ENCODE results near the gene ENTPD1. TPM values are rescaled to one million over a fixed set of nuclear protein-coding genes. Genes with fewer than 3 reads are reported as not detected.
A peak's percentile ranks its signal among the peaks of the same experiment; 100 is the strongest.

The ENTPD1 gene
- total and polyA plus RNA-seq, 2 experiments from 2014 or later: 0.29 TPM; not detected in 1

DNA sequence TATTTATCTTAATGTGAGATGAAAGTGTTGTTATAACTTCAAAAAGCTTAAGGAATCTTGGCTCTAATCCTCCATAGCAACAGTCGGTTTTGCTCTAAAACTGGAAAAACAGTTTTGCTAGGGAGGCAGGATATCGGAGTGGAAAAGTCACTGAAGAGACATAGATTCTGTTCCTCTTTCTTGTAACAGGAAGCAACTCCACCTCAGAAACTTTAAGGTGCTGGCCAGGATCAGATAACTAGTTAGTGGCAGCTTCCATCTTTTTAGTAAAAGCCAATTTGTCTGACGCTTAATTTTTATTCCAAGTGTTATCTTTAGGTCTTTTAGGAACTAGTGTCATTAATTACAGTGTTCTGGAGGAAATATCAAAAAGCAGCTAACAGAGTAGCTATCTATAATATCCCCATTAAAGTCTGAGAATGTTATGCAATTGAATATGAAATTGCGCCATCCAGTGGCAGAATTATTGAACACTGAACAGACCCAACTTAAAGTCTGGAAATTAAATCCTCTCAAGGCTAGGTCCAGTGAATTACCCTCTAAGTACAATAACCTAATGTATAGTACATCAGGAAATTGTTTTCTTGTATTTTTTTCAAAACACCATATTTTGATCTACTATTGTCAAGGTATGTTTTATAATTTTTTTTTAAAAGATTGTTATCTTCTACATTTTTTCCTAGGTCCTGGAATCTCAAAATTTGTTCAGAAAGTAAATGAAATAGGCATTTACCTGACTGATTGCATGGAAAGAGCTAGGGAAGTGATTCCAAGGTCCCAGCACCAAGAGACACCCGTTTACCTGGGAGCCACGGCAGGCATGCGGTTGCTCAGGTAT, 85.9 kb downstream of the ENTPD1 start:
- in situ Hi-C loops (cut with MboI): no loop called here
- H3K4me2 ChIP-seq (ENCODE audit: unreplicated experiment): no peak overlapping the region
- H3K27ac ChIP-seq: no peak overlapping the region
- DNase-seq: peak; percentile 67
- no peaks in the 10 kb centered on the region for H3F3A ChIP-seq (ENCODE audit: insufficient read depth)
- H3K9ac ChIP-seq: no peak overlapping the region
- no peaks in the 10 kb centered on the region; the same call in 1 of the 2 replicates for H3K27me3 ChIP-seq (replicated peaks; ENCODE audit: insufficient read depth)
- 24% methylated on average over 7 of the region's 7 CpGs for WGBS, 2 experiments (ENCODE audit: low coverage in 1 of 2, low lambda C conversion rate in 2 of 2, missing lambda C conversion rate in 2 of 2)
- no peaks in the 10 kb centered on the region for H3K79me2 ChIP-seq (ENCODE audit: insufficient read depth)
- H3K4me1 ChIP-seq (ENCODE audit: insufficient read depth): no peaks in the 10 kb centered on the region
- no peak overlapping the region for H3K4me3 ChIP-seq
- no peak for TF ChIP-seq EZH2phosphoT487 (IDR thresholded peaks at IDR 0.05; ENCODE audit: insufficient read depth, low read depth)
- TF ChIP-seq EZH2 (IDR thresholded peaks at IDR 0.05; ENCODE audit: insufficient read depth, poor library complexity, severe bottlenecking): no peak
- H3K36me3 ChIP-seq (ENCODE audit: low read depth): no peaks in the 10 kb centered on the region
- no peaks in the 10 kb centered on the region for H3K9me2 ChIP-seq (ENCODE audit: insufficient read depth)
- no peaks in the 10 kb centered on the region for H3K9me3 ChIP-seq (ENCODE audit: low read depth)
- no peaks in the 10 kb centered on the region for H4K20me1 ChIP-seq (ENCODE audit: insufficient read depth)
- H2AFZ ChIP-seq: no peak overlapping the region

DNA sequence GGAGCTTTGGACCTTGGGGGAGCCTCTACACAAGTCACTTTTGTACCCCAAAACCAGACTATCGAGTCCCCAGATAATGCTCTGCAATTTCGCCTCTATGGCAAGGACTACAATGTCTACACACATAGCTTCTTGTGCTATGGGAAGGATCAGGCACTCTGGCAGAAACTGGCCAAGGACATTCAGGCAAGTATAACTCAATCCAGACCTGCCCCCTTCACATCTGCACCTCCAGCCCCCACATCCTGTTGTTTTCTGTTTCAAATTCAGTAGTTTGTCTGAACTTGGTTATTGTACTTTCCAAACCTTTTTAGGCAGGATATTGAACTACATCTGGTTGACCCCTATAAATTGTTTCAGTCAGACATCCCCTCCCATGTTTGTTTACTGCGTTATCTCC, 89.4 kb downstream of the ENTPD1 start:
- in situ Hi-C loops (cut with MboI): no loop called here

DNA sequence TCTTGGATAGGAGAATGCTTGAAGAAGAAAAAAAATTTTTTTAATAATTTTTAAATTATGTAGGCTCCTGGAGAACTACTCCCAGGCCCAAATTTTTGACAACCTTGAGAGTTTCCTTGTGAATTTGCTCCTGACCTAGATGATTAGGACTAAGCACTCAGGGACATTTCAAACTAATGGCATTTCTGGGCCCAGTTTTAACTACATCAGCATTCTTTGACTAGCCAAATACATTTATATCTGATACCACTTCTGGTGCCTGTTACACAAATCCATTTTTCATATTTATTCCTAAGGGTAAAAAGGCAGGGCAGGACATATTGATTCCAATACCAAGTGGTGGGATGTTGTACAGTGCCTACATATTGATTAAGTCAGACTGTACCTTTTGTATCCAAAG, 91.0 kb downstream of the ENTPD1 start:
- Histone ChIP-seq H3K4me1 (ENCODE audit: insufficient read depth) (no peaks in the 10 kb centered on the region), H3K9me2 (ENCODE audit: insufficient read depth) (no peaks in the 10 kb centered on the region), H2AFZ (no peak overlapping the region), H3K36me3 (ENCODE audit: low read depth) (no peaks in the 10 kb centered on the region), H3K27ac (no peak overlapping the region), H3K4me3 (no peak overlapping the region), H4K20me1 (ENCODE audit: insufficient read depth) (no peaks in the 10 kb centered on the region), H3K27me3 (replicated peaks; ENCODE audit: insufficient read depth) (no peaks in the 10 kb centered on the region), H3K9me3 (ENCODE audit: low read depth) (no peaks in the 10 kb centered on the region), H3K9ac (no peak overlapping the region), H3F3A (ENCODE audit: insufficient read depth) (no peaks in the 10 kb centered on the region), H3K79me2 (ENCODE audit: insufficient read depth) (no peaks in the 10 kb centered on the region), H3K4me2 (ENCODE audit: unreplicated experiment) (no peak overlapping the region)
- in situ Hi-C loops (cut with MboI): no loop called here
- no peak for DNase-seq
- TF ChIP-seq EZH2 (IDR thresholded peaks at IDR 0.05; ENCODE audit: insufficient read depth, poor library complexity, severe bottlenecking) (no peak), EZH2phosphoT487 (IDR thresholded peaks at IDR 0.05; ENCODE audit: insufficient read depth, low read depth) (no peak)

More for the DNA sequence above, 89.4 kb downstream of the ENTPD1 start:
- H3F3A ChIP-seq (ENCODE audit: insufficient read depth): no peaks in the 10 kb centered on the region
- H3K9me2 ChIP-seq (ENCODE audit: insufficient read depth): no peaks in the 10 kb centered on the region
- H4K20me1 ChIP-seq (ENCODE audit: insufficient read depth): no peaks in the 10 kb centered on the region
- no peaks in the 10 kb centered on the region for H3K4me1 ChIP-seq (ENCODE audit: insufficient read depth)
- TF ChIP-seq EZH2 (IDR thresholded peaks at IDR 0.05; ENCODE audit: insufficient read depth, poor library complexity, severe bottlenecking) (no peak), EZH2phosphoT487 (IDR thresholded peaks at IDR 0.05; ENCODE audit: insufficient read depth, low read depth) (no peak)
- no peak overlapping the region for H2AFZ ChIP-seq
- no peak overlapping the region for H3K4me3 ChIP-seq
- no peaks in the 10 kb centered on the region for H3K79me2 ChIP-seq (ENCODE audit: insufficient read depth)
- H3K27ac ChIP-seq: no peak overlapping the region
- 33 to 38% methylated on average over 3 of the region's 3 CpGs for WGBS, 2 experiments (ENCODE audit: low coverage in 1 of 2, low lambda C conversion rate in 2 of 2, missing lambda C conversion rate in 2 of 2)
- no peaks in the 10 kb centered on the region for H3K36me3 ChIP-seq (ENCODE audit: low read depth)
- H3K4me2 ChIP-seq (ENCODE audit: unreplicated experiment): no peak overlapping the region
- H3K27me3 ChIP-seq (replicated peaks; ENCODE audit: insufficient read depth): no peaks in the 10 kb centered on the region; the same call in 1 of the 2 replicates
- no peak overlapping the region for H3K9ac ChIP-seq
- H3K9me3 ChIP-seq (ENCODE audit: low read depth): no peaks in the 10 kb centered on the region
- DNase-seq: no peak

DNA sequence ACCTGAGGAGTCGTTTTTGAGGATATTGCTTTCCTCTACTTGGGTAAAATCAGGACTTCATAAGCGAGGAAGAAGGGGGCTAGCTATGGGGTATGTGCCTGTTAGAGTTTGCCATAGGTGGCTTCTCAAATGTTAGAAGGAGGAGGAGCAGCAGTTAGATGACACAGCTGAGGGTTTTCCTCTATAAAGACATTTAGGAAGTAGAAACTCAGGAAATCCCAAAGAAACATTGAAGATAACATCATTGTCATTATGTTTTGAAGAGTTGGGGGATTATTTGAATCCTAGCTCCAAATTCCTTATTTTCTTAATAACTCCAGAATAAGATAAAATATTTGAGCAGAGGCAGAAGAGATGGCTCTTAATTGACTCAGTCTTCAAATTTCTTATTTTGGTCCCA, 92.9 kb downstream of the ENTPD1 start:
- Histone ChIP-seq H3K4me3 (no peak overlapping the region), H3K79me2 (ENCODE audit: insufficient read depth) (no peaks in the 10 kb centered on the region), H3K9me3 (ENCODE audit: low read depth) (no peaks in the 10 kb centered on the region), H3K36me3 (ENCODE audit: low read depth) (no peaks in the 10 kb centered on the region), H3K4me2 (ENCODE audit: unreplicated experiment) (no peak overlapping the region), H3F3A (ENCODE audit: insufficient read depth) (no peaks in the 10 kb centered on the region), H4K20me1 (ENCODE audit: insufficient read depth) (no peaks in the 10 kb centered on the region), H3K27ac (no peak overlapping the region), H3K27me3 (replicated peaks; ENCODE audit: insufficient read depth) (no peaks in the 10 kb centered on the region), H3K4me1 (ENCODE audit: insufficient read depth) (no peaks in the 10 kb centered on the region), H3K9ac (no peak overlapping the region), H3K9me2 (ENCODE audit: insufficient read depth) (no peaks in the 10 kb centered on the region), H2AFZ (no peak overlapping the region)
- no peak for DNase-seq
- in situ Hi-C loops (cut with MboI): no loop called here
- TF ChIP-seq EZH2 (IDR thresholded peaks at IDR 0.05; ENCODE audit: insufficient read depth, poor library complexity, severe bottlenecking) (no peak), EZH2phosphoT487 (IDR thresholded peaks at IDR 0.05; ENCODE audit: insufficient read depth, low read depth) (no peak)
- WGBS, 2 experiments (ENCODE audit: low coverage in 1 of 2, low lambda C conversion rate in 2 of 2, missing lambda C conversion rate in 2 of 2): 3 to 6% methylated on average over 2 of the region's 2 CpGs
